NCI-H2227 (cell line): ENCODE data around the gene C19orf47.

ENCODE experiments used
- DNase-seq: peaks from one replicate; lab custom pipeline; 2025; ENCODE audit not compliant: unreplicated experiment; lab: John Stamatoyannopoulos, UW

C19orf47 gene, protein sequence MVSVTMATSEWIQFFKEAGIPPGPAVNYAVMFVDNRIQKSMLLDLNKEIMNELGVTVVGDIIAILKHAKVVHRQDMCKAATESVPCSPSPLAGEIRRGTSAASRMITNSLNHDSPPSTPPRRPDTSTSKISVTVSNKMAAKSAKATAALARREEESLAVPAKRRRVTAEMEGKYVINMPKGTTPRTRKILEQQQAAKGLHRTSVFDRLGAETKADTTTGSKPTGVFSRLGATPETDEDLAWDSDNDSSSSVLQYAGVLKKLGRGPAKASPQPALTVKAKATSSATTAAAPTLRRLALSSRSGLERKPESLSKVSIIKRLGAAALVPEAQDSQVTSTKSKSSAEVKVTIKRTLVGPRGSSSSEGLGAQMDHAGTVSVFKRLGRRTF

DNA sequence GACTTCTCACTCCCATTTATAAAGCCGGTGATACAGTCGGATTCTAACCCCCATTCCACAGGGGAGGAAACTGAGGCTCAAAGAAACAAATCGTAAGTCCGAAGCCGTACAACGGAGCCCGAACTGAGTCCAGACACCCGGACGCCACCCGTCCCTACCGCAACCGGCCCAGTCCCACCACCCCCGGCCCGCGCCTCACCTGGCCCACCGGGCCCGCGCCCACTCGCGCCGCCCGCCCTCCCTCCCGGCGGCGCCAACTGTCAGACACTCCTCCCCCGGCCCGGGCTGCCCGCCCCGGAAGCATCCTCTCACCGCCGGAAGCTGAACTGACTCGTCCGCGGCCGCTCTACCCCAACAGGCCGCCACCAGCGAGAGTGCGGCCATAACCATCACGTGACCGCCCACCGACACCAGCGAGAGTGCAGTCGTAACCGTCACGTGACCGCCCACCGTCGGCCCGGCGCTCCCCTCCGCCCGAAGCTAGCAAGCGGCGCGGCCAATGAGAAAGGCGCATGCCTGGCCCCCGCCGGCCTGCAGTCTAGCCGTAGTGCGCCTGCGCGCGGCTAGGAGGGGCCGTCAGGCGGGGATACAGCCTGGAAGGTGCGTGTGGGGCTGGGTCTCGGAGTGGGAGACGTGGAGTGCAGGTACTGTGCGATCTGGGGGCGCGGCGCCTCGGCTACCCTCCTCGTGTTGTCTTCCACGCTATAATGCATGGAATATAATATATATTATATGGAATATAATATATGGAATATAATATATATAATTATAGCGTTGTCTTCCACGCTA lies at the start of gene C19orf47, which contains the start of gene PLD3:
Gene C19orf47 (minus strand): TSS at position 273 of the 789 bp plus-strand sequence. CDS start 6,540 bp downstream, outside the sequence.
Gene PLD3 (plus strand): TSS at position 571 of the 789 bp plus-strand sequence. CDS start 17,789 bp downstream, outside the sequence.
- DNase-seq: peak; percentile 100

DNA sequence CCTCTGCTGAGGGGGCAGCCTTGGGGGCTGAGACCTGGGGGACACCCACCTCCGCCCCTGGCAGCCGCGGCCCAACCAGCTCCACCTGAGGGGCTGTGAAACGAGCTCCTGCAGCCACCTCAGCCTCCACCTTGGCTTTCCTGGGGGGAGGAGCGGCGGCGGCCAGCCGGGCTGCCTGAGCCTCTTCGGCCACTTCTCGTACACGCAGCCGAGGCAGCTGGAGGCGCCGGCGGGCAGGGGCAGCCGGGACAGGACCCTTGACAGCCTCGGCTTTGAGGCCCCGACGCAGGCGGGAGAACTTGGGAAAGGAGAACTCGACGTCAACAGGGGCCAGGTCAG lies 49.3 kb upstream of the C19orf47 start:
- DNase-seq: no peak

DNA sequence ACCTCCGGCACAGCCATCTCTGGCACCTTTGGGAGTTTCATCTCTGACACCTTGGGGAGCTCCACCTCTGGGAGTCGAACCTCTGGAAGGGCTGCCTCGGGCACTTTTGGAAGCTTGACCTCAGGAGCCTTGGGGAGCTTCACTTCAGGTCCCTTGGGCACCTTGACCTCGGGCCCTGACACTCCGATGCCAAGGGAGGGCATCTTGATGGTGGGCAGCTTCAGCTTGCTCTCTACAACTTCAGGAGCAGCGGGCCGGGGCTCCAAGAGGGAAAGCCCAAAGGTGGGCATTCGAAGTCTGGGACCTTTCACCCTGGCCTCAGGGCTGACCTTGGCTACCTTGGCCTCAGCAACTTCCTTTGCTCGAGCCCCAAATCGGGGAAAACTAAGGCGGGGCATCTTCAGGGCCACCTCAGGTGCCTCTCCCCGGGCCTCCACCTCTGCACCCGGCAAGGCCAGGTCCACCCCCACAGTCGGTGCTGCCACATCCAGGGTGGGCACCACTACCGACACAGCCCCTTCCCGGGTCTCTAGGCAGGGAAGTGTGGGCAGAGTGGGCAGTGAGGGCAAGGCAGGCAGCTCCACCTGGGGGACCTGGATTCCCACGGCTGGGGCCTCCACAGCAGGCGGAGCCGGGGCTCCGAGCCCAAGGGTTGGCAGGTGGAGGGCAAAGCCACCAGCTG lies 48.8 kb upstream of the C19orf47 start:
- no peak for DNase-seq

DNA sequence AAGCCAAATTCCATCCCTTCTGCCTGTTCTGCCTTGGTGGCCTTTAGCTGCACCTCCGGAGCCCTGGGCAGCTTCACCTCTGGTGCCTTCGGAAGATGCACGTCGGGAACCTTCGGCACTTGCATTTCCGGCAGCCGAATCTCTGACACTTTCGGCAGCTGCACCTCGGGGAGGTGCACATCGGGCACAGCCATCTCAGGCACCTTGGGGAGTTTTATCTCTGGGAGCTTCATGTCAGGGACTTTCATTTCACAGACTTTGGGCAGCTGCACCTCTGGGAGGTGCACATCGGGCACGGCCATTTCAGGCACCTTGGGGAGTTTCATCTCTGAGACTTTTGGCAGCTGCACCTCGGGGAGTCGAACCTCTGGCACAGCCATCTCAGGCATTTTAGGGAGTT lies 47.8 kb upstream of the C19orf47 start:
- no peak for DNase-seq

DNA sequence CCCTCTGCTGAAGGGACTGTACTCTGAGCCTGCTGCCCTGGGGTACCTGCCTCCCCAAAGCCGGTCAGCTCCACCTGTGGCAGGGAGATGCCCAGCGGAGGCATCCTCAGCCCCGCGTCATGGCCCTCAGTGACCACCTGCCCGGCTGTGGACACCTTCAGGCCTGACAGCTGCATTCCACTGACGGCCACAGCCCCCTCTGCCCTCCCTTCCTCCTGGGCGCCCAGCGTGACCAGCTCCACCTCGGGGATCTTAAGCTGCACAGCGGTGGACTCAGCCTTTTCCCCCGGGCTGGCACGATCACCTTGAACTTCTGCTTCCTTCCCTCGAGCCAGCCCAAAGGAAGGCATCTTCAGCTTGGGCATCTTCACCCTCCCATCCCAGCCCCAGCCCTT lies 46.6 kb upstream of the C19orf47 start:
- no peak for DNase-seq

DNA sequence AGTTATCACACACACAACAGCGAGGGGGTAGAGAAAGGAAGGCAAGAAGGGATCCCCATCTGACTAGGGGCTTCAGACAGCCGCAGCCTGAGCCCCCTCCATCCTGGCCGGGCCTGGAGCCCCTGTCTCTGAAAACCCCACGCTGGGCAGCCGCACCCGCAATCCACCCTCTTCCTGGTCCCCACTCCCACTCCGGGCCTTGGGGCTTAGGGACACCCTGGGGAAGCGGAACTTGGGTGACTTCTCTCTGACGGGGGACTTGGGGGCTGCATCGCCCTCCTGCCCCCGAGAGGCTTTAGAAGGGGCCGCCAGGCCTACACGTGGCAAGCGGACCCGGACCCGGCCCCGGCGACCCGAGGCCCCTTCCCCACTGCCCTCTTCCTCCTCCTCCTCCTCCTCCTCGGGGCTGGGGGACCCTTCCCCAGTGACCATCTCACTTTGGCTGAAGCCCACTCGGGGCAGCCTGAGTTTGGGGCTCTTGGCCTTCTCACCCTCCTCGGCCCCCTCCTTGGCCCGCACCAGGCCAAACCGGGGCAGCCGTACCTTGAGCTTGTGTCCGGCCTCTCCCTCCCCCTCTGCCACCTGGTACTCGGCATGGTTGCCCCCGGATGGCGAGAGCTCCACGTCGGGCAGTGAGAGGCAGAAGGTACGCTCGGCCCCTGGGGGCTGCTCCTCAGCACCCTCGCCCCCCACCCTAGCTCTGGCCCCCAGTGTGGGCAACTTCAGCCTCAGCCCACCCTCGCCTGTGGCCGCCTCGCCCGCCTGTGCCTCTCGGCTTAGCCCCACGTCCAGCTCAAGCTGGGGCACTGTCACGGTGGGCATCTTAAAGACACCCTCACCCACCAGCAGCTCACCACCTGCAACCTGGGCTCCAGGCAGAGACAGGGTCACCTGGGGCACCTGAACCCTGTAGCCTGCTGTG lies 46.0 kb upstream of the C19orf47 start:
- DNase-seq: no peak

DNA sequence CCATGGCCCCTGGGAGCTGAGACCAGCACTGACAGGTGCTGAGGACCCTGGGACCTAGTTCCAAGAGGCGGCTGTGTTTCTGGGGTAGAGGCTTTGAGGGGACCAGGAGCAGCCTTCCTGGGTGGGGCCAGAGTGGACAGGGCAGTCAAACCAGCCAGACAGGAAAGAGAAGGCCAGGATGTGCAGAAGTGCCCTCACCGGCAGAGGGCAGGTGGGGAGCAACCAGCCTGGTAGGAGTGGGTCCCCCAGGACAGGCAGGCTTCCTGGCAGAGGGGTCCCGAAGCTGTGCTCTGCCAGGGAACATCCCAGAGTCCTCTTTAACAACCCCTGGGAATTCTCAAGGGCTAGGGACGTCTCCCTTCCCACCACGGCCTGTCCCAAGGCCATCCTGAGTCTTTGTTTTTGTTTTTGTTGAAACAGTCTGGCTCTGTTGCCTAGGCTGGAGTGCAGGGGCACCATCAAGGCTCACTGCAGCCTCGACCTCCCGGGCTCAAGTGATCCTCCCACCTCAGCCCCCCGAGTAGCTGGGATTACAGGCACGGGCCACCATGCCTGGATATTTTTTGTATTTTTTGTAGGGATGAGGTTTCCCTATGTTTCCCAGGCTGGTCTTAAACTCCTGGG lies 44.8 kb upstream of the C19orf47 start:
- no peak for DNase-seq

DNA sequence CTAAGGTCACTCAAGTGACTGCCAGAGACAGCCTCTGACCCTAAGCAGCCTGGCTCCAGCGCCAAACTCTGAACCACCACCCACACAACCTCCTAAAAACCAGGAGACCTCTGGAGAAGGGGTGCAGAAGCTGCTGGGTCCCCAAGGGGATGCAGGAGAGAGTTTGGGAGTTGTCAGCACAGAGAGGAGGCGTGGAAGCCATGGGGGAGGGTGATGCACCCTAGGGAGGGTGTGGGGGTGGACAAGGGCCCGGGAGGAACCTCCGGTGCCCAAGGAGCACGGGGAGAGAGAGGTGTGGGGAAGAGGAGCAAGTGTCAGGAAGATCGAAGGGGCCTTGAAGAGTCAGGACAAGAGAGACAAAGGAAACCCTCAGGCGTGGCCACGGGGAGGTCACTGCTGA lies 43.9 kb upstream of the C19orf47 start:
- no peak for DNase-seq

DNA sequence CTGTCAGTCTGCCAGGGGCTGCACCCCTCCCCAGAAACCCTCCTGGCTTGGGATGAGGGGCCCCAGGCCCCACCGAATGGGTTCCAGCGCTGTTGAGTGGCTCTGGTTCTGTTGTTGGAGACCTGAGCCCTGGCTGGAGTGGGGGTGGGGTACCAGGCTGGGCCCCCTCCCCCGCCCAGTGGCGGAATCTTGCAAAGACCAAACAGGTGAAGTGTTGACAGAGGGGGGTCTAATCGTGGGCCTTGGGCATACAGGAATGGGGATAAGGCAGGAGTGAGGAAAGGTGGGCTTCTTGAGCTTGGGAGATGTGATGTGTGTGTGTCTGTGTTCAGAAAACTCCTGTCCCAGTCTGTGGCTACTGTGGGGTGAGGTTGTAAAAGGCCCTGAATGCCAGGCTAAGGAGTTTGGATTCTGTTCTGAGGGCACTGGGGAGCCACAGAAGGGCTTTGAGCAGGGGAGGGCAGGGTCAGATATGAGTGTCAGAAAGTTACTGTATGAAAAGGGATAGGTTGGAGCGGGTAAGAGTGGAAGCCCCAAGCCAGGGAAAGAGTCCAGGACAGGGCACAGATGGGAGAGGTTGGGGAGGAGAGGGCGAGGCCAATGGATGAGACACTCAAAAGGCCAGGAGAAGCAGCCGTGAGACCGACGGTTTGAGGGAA lies 42.0 kb upstream of the C19orf47 start, which contains the start of gene HIPK4:
Gene HIPK4 (minus strand): TSS at position 98 of the 659 bp plus-strand sequence. CDS start 279 bp downstream, outside the sequence.
- no peak for DNase-seq

DNA sequence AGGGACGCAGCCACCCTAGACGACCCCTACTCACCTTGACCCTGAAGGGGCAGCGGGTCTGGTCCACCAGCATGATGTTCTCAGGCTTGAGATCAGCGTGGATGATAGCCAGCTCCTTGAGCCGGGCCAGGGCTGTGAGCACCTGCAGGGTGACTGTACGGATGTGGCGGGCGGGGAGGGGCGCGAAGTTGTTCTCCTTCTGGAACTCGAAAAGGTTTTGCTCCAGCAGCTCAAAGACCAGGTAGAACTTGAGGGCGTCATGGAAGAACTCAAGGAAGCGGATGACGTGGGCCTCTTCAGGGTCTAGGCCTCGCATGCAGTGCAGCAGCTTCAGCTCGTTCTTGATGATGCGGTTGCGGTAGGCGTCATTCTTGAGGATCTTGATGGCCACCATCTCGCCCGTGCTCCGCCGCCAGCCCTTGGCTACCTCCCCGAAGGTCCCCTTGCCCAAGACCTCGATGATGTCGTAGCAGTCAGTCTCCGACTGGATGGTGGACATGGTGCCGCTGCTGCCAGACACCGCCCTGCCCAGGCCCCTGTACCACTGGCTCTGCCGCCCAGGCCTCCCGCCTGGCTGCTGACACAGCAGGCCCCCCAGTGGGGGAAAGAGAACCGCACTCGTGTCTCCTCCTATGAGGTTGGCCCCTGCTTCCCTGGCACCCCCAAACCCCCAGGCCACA lies 41.3 kb upstream of the C19orf47 start:
- no peak for DNase-seq

DNA sequence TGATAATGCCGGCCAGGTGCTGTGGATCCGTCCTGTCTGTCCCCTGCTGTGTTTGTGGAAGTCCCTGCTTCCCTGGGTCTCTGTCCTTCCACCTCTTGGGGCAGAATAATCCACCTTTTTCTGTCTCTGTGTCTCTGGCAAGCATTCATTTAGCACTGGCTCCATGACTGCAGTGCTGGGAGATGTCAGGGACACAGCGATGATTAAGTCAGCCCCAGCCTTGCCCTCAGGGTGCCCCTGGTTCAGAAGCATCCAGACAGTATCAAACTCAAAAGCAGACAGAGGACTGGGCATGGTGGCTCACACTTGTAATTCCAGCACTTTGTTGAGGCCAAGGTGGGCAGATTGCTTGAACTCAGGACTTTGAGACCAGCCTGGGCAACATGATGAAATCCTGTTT lies 40.3 kb upstream of the C19orf47 start:
- DNase-seq: no peak

DNA sequence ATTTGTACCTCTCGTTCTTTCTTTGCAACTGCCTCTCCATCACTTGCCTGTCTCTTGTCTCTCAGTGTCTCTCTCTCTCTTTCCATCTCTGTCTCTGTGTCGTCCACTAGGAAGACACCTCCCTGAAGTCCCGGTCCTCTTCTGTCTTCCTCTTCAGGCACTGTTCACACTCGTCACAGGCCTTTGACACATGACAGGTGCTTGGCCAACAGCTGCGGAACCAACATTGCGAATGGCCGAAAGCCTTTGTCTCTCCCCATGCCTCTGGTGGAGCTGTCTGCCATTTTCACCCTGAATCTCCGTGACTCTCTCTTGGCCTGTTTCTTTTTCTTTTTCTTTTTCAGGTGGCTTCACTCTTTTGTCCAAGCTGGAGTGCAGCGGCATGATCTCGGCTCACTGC lies 39.0 kb upstream of the C19orf47 start:
- DNase-seq: no peak

DNA sequence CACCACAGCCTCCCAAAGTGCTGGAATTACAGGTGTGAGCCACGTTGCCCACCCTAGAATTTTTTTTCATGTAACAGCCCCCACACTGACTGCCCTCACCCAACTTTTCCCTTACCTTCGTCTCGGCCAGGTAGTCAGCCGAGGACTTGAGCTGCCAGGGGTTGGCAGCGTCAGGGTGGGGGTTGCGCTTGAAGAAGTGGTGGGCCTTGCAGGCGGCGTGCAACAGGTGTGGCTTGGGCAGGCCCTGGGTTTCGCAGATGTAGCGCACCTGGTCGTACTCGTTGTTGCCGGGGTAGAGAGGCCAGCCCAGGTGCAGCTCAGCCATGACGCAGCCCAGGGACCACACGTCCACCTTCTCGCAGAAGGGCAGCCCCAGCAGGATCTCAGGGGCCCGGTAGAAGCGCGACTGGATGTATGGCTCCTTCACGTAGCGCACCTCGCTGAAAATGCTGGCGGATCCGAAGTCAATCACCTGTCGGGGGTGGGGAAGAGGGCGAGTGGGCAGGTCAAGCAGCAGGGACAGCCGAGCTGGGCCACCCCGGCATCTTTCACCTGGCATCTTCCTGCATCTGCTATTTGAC lies 35.6 kb upstream of the C19orf47 start:
- DNase-seq: no peak

DNA sequence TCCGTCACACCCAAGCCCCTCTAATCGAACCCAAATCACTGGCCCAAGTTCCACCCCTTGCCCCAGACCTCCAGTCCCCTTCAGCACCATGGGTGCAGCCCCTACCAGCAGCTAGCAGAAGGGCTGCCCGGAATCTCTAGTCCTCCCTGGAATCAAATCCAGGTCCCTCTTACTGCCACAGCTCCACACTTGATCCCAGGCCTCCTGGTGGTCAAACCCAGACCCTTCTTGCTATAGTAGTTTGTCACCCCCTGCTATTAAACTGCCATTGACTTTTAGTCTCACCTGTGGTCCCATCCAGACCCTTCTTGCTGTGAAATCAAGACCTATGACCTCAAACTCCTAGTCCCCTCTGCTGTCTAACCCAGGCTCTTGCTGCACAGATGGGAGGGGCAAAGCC lies 33.1 kb upstream of the C19orf47 start:
- DNase-seq: no peak

DNA sequence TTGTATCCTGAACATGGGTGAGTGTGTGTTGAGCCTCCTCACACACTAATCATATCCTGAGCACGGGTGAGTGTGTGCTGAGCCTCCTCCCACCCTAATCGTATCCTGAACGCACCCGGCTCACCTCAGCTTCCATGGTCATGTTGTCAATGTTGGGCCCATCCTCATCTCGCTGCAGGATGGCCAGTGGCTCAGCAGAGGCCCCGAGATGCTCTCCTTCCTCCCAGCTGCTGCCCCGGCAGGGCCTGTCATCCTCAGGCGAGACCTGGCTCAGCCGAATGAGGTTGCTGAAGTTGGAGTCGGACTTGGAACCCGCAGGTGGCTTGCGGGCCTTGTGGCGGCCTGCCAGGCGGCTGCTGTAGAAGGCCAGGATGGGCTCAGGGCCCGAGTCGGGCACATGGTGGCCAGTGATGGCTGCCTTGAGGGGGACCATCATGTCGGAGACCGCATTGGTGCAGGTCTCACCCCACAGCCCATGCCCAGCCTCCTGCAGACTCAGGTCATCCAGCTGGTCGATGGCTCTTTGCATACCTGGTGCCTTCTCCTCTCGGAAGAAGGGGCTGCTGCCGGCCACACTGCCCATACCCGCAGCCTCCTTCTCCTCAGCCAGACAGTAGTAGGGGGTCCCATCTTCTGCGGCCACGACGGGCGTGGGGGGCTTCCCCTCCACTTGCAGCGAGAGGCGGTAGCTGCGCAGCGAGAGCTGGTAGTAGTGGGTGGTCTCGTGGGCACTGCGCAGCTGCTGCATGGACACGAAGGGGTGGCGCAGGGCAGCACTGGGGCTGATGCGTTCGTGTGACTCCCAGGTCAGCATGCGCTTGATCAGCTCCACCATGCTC lies 32.2 kb upstream of the C19orf47 start:
- no peak for DNase-seq

DNA sequence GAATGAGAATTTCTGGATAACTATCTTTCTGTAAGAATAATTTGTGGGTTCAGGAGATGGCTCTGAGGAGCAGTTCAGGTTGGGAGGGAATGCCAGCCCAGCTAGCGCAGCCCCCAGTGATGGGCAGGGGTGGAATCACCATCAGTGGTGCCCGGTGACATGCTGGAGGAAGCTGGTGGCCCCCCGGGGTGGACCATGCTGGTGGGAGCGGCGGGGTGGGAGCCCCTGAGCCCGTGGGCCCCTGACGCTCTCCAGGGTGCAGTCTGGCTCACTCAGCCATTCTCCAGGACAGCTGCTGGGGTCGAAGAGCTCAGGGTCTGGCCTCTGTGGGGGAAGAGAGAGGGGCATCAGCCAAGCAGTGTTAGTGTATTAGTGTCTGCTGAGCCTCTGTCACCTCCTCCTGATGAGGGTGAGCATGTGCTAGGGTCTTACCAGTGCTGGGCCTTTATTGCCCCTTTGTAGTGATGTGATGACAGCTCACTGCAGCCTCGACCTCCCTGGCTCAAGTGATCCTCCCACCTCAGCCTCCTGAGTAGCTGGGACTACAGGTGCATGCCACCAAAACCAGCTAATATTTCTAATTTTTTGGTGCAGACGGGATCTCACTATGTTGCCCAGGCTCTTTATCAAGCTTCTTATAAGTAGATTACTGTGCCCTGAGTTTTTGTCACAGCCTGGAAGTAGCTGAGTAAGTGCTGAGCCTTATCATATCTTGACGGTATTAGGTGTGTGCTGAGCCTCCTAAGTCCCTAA lies 31.4 kb upstream of the C19orf47 start:
- no peak for DNase-seq

DNA sequence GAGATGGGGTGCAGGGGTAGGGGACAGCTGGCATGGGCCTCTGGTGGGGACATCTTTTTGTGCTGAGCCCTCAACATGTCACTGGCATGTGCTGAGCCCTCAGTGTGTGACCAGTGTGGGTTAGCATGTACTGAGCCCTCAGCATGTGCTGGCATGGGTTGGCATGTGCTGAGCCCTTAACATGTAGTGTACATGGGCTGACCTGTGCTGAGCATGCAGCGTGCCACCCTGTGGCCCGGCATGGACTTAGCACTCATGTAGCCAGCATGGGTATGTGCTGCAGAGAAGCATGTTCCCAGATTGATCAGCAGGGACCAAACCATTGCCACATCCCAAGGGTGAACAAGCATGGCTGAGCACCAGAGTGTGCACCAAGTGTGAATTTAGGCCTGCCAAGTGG lies 30.3 kb upstream of the C19orf47 start:
- DNase-seq: no peak
